DOHH2 (cell line): ENCODE results near the gene KRT37.

Source experiments
- CTCF ChIP-seq: fragments of 200-600 bp; sonication (generic); IDR thresholded peaks from one replicate; pipeline ENCODE4 v1.5.1; 2014; ENCODE audit warnings: antibody characterized with exemption, mild to moderate bottlenecking, low read depth, low read length; ENCODE audit not compliant: poor library complexity, severe bottlenecking
- EZH2phosphoT487 ChIP-seq: fragments of 200-600 bp; sonication (generic); IDR thresholded peaks from 2 replicates; pipeline ENCODE4 v1.6.1; 2017; ENCODE audit warnings: borderline replicate concordance, mild to moderate bottlenecking, antibody characterized with exemption, low read length, moderate library complexity, mixed read lengths

- TF ChIP-seq CTCF (no peak), EZH2phosphoT487 (no peak)
Measured at GRCh38 chr17:41418116-41418860, 6.1 kb downstream of the KRT37 start.
